ENCODE measurements around the gene NHSL2.
"Not testable (repeated sequence)": the region's sequence is repeated elsewhere in the genome, so short reads cannot be mapped to it uniquely, and the experiment has no call there.

The NHSL2 gene

DNA sequence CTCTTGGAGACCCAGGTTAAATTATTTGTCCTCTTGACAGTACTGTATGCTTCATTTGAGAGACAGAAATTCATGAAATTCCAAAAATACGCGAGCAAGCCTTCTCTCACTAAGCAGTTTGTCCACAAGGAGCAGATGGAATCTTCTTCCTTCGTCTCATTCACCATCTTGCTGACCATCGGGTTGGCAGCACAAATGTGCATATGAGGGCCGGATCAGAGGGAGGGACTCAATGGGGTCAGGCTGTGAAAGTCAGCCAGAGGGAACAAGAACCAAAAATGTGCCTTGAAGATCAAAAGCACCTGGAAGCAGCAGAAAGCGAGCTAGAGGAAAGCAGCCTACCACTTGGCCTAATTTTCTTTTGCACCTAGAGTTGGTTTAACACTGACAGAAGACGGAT lies 16.4 kb downstream of the NHSL2 start:
- no peak for DNase-seq

GRCh38 chrX:71928856-71929255 lies 18.2 kb downstream of the NHSL2 start:
- no peak for DNase-seq

DNA sequence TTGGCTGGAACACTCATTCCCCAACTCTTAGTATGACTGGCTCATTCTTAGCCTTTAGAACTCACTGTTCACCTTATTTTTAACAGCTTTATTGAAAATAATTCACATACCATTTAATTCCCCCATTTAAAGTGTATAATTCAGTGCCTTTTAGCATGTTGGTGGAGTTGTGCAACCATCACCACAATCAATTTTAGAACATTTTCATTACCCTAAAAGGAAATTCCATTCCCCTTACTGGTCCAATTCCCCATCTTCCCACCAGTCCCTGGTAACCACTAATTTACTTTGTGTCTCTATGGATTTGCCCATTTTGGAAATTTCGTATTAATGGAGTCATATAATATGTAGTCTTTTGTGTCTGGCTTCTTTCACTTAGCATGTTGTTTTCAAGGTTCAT lies 19.7 kb downstream of the NHSL2 start:
- no peak for DNase-seq

- DNase-seq: no peak
These were observed 24.8 kb downstream of the NHSL2 start for GRCh38 chrX:71935476-71935875.

- DNase-seq: no peak
These were observed 26.0 kb downstream of the NHSL2 start for GRCh38 chrX:71936632-71937031.

- no peak for DNase-seq
These were observed 27.7 kb downstream of the NHSL2 start for GRCh38 chrX:71938371-71938770.

DNA sequence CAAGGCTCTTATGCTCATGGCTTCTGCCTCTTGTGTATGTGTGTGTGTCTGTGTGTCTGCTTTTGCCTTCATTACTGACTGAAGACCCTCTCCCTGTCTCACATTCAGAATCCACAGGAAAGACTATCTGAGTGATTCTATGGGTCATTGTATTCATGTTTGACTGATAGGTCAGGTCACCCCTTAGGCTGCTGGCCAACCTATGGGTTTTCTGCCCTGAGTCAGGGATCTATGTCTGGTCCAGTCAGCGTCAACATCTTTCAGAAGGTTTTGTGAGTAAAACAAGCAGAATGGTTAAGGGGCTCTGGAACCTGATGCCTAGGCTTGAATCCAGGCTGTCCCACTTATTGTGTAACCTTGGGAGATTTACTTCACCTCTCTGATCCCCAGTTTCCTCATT lies 30.5 kb downstream of the NHSL2 start:
- DNase-seq: no peak

GRCh38 chrX:71941776-71942175 lies 31.1 kb downstream of the NHSL2 start:
- DNase-seq: no peak

DNA sequence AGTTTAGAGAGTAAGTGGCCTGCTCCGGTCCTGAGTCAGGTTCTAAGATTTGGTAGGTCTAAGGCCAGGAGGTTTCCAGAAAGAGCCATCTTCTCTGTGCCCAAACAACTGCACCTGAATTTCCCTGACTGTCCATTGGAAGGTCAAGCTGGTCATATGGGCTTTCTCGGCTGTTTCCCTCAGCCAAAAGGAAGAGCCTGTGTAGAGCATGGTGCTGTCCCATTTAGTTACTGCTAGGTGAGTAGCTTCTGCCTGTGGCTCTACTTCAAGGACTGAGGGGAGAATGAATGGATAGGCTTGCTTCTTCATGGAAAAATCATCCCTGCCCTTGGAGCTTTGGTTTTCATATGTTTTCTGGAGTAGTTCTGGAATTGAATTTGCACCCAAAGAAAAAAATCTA lies 33.7 kb downstream of the NHSL2 start:
- no peak for DNase-seq

- DNase-seq: no peak
These were observed 34.7 kb downstream of the NHSL2 start for GRCh38 chrX:71945237-71945805.

DNA sequence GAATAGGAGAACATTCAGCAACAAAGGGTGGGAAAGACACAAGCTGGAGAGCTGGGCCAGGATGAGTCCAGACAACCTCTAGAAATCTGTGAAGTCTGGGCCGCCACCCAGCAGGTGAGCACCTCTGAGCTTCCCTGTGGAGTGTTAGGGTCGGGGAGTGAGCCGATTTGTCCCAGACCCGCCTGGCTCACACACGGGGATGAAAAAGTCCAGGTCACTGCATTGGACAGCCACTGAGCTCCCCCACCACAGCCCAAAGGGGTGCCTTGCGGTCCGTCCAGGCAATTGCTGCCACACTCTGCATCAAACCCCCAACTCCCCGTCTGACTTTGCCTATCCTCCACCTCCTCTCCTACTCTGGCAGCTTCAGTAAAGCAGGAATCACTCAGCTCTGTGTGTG lies 38.7 kb downstream of the NHSL2 start:
- DNase-seq: no peak

- DNase-seq: no peak
These were observed 39.3 kb downstream of the NHSL2 start for GRCh38 chrX:71949844-71950445.

- DNase-seq: no peak
These were observed 42.7 kb downstream of the NHSL2 start for GRCh38 chrX:71953391-71953790.

DNA sequence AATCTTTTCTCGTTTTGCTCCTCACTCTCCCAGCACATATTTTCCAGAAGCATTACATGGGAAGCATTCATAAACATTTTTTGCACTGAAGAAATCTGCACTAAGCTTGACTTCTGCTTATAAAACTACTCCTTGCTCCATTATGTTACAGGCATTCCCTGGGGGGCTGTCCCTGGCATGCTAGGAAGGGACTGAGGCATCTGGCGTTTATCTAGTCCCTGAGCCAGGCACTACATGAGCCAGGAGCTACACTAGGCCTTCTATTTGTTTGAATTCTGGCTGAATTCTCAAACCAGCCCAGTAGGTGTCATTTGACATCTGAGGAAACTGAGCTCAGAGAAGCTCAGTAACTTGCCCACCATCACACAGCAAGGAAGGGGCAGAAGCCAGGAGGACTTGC lies 43.3 kb downstream of the NHSL2 start:
- DNase-seq: no peak

- DNase-seq: no peak
These were observed 43.8 kb downstream of the NHSL2 start for GRCh38 chrX:71954458-71954857.

GRCh38 chrX:71955530-71956120 lies 45.0 kb downstream of the NHSL2 start:
- DNase-seq: no peak

GRCh38 chrX:71958281-71958675 lies 47.6 kb downstream of the NHSL2 start:
- DNase-seq: no peak

DNA sequence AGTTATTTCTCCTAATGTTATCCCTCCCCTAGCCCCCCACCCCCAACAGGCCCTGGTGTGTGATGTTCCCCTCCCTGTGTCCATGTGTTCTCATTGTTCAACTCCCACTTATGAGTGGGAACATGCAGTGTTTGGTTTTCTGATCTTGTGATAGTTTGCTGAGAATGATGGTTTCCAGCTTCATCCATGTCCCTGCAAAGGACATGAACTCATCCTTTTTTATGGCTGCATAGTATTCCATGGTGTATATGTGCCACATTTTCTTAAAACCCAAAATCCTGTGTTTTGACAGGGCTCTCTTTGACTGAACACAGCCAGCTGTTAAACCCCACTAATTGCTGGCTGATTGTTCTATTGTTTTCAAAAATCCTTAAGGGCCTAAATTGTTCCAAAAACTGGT lies 53.5 kb downstream of the NHSL2 start:
- DNase-seq: not testable (repeated sequence)

DNA sequence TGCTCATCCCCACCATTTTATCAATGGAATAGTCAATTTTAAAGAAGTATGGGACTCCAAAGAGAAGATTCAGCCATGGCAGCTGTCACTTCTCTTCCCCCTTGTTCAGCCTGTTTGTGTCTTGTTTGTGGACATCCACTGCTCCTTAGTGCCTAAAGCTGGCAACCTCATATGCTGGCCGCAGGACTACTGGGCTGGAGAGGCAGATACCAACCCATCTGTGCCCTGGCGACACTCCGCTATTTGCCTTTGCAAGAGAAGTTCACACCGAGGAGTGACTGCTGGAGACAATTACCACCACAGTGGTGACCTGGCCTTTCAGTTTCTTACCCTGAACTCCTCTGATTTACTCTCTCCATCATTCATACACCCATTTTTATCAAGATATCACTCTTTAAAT lies 64.3 kb downstream of the NHSL2 start:
- DNase-seq: no peak

DNA sequence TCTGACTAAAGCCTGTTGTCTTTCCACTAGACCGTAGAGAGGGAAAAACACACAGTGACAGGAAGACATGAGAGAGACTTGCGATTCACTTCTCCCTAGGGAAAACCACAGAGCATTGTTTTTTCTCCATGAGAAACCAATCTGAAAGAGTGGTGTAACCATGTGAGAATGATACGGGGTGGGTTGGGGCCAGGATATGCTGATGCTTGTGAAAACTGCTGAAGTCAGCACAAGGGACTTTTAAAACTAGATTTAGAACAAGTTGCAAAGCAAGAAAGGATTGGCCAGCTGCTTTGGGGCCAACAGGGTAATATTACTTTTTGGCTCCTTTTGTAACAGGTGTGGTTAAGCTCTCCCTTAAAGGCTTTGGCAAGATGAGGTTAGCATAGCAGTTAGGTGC lies 66.1 kb downstream of the NHSL2 start:
- no peak for DNase-seq

- DNase-seq: no peak
These were observed 67.5 kb downstream of the NHSL2 start for GRCh38 chrX:71978164-71978563.

DNA sequence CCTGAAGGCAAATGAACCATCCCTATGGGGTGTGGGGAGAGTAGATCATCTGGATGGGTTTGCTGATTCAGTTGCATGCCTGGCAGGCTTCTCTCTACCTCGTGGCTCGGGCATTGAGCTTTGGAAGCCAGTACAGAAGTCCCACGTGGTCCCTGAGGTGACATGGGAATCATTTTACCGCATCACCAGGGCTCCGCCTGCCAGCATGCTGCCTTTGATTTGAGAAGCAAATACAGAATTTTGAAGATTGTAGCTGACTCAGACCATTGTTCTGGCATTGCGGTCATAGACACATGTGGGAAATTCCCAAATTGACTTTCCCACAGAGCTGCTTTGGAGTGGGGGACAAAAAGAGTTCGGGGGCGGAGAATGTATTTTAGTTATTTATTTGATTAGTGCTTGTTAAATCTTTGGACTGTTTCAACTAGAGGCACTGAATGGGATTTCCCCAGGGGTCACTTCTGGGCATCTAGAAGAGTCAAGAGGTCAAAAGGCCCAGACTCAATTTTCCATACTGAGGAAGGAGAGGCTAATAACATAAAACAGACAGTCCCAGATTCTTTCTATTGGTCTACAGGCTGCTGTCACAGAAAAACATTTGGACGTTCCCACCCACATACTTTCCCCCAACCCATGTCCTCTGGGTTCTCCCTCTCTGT lies 79.3 kb downstream of the NHSL2 start:
- DNase-seq: no peak

GRCh38 chrX:71990518-71990917 lies 79.9 kb downstream of the NHSL2 start:
- no peak for DNase-seq

- no peak for DNase-seq
These were observed 80.5 kb downstream of the NHSL2 start for GRCh38 chrX:71991164-71991563.

Data from activated naive CD4-positive, alpha-beta T cell treated with Interleukin-2 at 50 U/mL for 16 hours (primary cell).